ENCODE measurements around the gene HEPACAM2.

HEPACAM2 gene

GRCh38 chr7:93258661-93259060 is 32.4 kb upstream of the HEPACAM2 start:
- TF ChIP-seq, protein P1, sequence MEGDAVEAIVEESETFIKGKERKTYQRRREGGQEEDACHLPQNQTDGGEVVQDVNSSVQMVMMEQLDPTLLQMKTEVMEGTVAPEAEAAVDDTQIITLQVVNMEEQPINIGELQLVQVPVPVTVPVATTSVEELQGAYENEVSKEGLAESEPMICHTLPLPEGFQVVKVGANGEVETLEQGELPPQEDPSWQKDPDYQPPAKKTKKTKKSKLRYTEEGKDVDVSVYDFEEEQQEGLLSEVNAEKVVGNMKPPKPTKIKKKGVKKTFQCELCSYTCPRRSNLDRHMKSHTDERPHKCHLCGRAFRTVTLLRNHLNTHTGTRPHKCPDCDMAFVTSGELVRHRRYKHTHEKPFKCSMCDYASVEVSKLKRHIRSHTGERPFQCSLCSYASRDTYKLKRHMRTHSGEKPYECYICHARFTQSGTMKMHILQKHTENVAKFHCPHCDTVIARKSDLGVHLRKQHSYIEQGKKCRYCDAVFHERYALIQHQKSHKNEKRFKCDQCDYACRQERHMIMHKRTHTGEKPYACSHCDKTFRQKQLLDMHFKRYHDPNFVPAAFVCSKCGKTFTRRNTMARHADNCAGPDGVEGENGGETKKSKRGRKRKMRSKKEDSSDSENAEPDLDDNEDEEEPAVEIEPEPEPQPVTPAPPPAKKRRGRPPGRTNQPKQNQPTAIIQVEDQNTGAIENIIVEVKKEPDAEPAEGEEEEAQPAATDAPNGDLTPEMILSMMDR (IDR thresholded peaks at IDR 0.05; ENCODE audit: low read length) = no peak
- no peak for TF ChIP-seq EZH2 (IDR thresholded peaks at IDR 0.05; ENCODE audit: borderline replicate concordance, low read length)
- Histone ChIP-seq H3K4me3 (ENCODE audit: low read depth, low read length, poor library complexity, severe bottlenecking) (no peak overlapping the region), H2AFZ (ENCODE audit: low read length) (no peak overlapping the region), H3K36me3 (ENCODE audit: insufficient read depth, low read length) (peaks cover 7% of the 10 kb centered on the region; the same call in 1 of the 2 replicates), H4K20me1 (ENCODE audit: insufficient read depth, low read length) (no peaks in the 10 kb centered on the region), H3K9ac (ENCODE audit: low read length) (no peak overlapping the region), H3K4me1 (ENCODE audit: insufficient read depth, low read length, severe bottlenecking) (no peaks in the 10 kb centered on the region), H3K9me2 (ENCODE audit: low read depth, low read length) (no peaks in the 10 kb centered on the region), H3K9me3 (ENCODE audit: low read length) (no peaks in the 10 kb centered on the region), H3K27me3 (ENCODE audit: insufficient read depth, low read length) (no peaks in the 10 kb centered on the region), H3K4me2 (ENCODE audit: low read length) (no peak overlapping the region), H3F3A (ENCODE audit: insufficient read depth, low read length) (no peaks in the 10 kb centered on the region), H3K27ac (ENCODE audit: low read depth, low read length, poor library complexity, severe bottlenecking) (no peak overlapping the region), H3K79me2 (ENCODE audit: insufficient read depth, low read length) (no peaks in the 10 kb centered on the region)

GRCh38 chr7:93249491-93250148 is 23.4 kb upstream of the HEPACAM2 start:
- H2AFZ ChIP-seq (ENCODE audit: low read length) = no peak overlapping the region
- TF ChIP-seq, protein P1 (IDR thresholded peaks at IDR 0.05; ENCODE audit: low read length) = no peak
- no peak for TF ChIP-seq EZH2 (IDR thresholded peaks at IDR 0.05; ENCODE audit: borderline replicate concordance, low read length)

DNA sequence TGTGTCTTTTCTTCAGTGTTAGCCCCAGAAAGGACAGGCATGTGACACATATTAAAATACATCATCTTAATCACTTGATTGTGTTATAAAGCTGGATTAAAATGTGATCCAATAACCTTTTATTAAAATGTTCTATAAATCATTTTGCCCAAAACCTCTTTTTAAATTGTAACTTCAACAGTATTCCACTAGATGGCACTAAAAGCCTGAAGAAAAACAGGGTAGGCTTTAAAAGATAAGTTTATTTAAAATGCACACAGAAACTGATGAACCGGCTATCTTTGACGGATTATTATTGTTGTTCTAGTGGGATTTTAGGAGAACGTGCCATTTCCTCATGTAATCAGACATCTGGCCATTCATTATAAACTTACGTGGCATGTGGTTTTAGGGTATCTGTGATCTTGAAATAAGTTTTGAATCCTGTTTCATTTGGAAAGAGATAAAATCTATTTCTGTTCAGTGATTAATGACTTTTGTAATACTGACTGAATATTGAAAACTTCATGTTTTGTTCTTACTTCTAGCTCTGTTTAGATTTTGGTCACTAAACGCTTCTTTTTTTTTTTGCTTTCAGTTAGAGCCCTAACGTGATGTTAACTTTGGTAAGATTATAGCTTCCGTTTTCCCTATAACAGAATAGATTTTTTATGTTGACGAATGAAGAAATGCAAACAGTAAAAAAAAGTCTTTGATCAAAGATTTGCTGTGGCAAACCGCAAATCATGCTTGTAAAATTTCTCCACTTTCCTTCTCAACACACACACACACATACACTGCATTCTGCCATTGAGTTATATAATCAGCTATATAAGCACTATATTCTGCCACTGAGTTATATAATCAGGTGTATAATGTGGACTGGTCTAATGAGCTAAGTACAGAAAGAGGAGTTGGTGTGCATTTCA is 19.5 kb upstream of the HEPACAM2 start:
- Histone ChIP-seq H3K4me3 (ENCODE audit: low read depth, low read length, poor library complexity, severe bottlenecking) (peak overlapping the region; percentile 25), H3K9me2 (ENCODE audit: low read depth, low read length) (no peaks in the 10 kb centered on the region), H3F3A (ENCODE audit: insufficient read depth, low read length) (0 out of 2 replicates have a peak, but pooled peaks cover 5% of the 10 kb centered on the region), H3K4me1 (ENCODE audit: insufficient read depth, low read length, severe bottlenecking) (peaks cover 12% of the 10 kb centered on the region), H3K36me3 (ENCODE audit: insufficient read depth, low read length) (no peaks in the 10 kb centered on the region), H4K20me1 (ENCODE audit: insufficient read depth, low read length) (0 out of 2 replicates have a peak, but pooled peaks cover 4% of the 10 kb centered on the region), H3K9me3 (ENCODE audit: low read length) (no peaks in the 10 kb centered on the region), H2AFZ (ENCODE audit: low read length) (no peak overlapping the region), H3K4me2 (ENCODE audit: low read length) (peak overlapping the region; percentile 52), H3K79me2 (ENCODE audit: insufficient read depth, low read length) (peaks cover 5% of the 10 kb centered on the region; the same call in 1 of the 2 replicates), H3K9ac (ENCODE audit: low read length) (peak overlapping the region; percentile 21; the same call in 1 of the 2 replicates), H3K27ac (ENCODE audit: low read depth, low read length, poor library complexity, severe bottlenecking) (no peak overlapping the region), H3K27me3 (ENCODE audit: insufficient read depth, low read length) (no peaks in the 10 kb centered on the region)
- TF ChIP-seq EZH2 (IDR thresholded peaks at IDR 0.05; ENCODE audit: borderline replicate concordance, low read length) = no peak
- TF ChIP-seq, protein P1 (IDR thresholded peaks at IDR 0.05; ENCODE audit: low read length) = peak; percentile 86

More at GRCh38 chr7:93249491-93250148, 23.4 kb upstream of the HEPACAM2 start:
- H3K4me3 ChIP-seq (ENCODE audit: low read depth, low read length, poor library complexity, severe bottlenecking) = no peak overlapping the region
- no peak overlapping the region for H3K27ac ChIP-seq (ENCODE audit: low read depth, low read length, poor library complexity, severe bottlenecking)
- H3K27me3 ChIP-seq (ENCODE audit: insufficient read depth, low read length) = no peaks in the 10 kb centered on the region
- H3K9me2 ChIP-seq (ENCODE audit: low read depth, low read length) = no peaks in the 10 kb centered on the region
- H3K36me3 ChIP-seq (ENCODE audit: insufficient read depth, low read length) = no peaks in the 10 kb centered on the region
- 0 out of 2 replicates have a peak, but pooled peaks cover 2% of the 10 kb centered on the region for H3F3A ChIP-seq (ENCODE audit: insufficient read depth, low read length)
- peaks cover 5% of the 10 kb centered on the region; the same call in 1 of the 2 replicates for H3K79me2 ChIP-seq (ENCODE audit: insufficient read depth, low read length)
- no peak overlapping the region for H3K9ac ChIP-seq (ENCODE audit: low read length)
- peaks cover 12% of the 10 kb centered on the region for H3K4me1 ChIP-seq (ENCODE audit: insufficient read depth, low read length, severe bottlenecking)
- H4K20me1 ChIP-seq (ENCODE audit: insufficient read depth, low read length) = no peaks in the 10 kb centered on the region
- H3K9me3 ChIP-seq (ENCODE audit: low read length) = no peaks in the 10 kb centered on the region
- H3K4me2 ChIP-seq (ENCODE audit: low read length) = no peak overlapping the region

All from OCI-LY1 (cell line).